ENCODE measurements around the gene GMCL1.
"Not testable (repeated sequence)": the region's sequence is repeated elsewhere in the genome, so short reads cannot be mapped to it uniquely, and the experiment has no call there.

GMCL1 gene, protein sequence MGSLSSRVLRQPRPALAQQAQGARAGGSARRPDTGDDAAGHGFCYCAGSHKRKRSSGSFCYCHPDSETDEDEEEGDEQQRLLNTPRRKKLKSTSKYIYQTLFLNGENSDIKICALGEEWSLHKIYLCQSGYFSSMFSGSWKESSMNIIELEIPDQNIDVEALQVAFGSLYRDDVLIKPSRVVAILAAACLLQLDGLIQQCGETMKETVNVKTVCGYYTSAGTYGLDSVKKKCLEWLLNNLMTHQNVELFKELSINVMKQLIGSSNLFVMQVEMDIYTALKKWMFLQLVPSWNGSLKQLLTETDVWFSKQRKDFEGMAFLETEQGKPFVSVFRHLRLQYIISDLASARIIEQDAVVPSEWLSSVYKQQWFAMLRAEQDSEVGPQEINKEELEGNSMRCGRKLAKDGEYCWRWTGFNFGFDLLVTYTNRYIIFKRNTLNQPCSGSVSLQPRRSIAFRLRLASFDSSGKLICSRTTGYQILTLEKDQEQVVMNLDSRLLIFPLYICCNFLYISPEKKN

DNA sequence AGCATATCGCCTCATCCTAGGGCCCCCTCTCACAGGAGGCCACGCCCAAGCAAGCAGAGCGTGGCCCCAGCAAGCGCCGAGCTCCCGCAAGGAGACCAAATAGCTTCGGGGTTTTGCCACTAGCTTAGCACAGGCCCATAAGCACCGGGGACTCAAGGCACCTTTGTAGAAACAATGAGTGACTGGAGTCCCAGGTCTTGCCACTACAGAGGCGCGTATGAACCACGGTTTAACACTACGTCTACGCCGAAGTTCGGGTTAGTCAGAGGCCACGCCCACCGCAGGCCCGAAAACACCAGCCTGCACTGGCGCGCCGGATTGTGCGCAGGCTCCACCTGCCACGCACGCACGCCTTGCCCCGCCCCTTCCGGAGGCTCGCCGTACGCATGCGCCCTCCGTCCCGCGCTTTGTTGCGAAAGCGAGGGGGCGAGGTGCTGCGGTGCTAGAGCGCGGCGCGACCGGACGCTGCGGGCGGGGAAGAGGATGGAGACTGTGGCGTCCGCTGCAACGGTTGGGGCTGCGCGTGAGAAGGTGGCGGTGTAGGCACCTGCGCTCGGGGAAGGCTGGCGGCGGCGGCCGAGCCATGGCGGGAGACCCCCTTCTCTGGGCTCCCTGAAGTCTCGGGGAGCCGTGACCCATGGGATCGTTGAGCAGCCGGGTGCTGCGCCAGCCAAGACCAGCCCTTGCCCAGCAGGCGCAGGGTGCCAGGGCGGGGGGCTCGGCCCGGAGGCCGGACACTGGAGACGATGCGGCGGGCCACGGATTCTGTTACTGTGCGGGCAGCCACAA is at the start of gene GMCL1:
Gene GMCL1, plus strand, starts transcription at position 405 of the 789 bp plus-strand sequence. Its CDS starts 233 bp downstream, at position 638.
- DNase-seq: peak; percentile 96

DNA sequence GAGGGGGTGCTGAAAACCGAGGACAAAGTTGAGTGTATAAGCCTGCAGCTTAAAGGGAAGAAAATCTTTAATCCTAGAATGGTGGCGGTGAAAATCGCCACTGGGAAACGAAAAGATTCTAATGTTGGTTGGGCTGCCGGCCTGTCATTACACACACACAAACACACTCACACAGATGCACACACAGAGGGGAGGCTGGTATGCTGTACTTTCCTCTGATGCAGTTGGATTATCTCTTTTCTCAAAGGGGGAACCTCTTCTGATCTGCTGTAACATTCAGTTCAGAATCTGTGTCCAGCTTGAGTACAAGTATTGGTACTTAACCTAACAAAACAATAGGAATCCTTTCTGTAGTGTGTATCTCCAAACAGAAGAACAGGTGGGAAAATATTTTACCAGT is 48.5 kb upstream of the GMCL1 start:
- no peak for DNase-seq

DNA sequence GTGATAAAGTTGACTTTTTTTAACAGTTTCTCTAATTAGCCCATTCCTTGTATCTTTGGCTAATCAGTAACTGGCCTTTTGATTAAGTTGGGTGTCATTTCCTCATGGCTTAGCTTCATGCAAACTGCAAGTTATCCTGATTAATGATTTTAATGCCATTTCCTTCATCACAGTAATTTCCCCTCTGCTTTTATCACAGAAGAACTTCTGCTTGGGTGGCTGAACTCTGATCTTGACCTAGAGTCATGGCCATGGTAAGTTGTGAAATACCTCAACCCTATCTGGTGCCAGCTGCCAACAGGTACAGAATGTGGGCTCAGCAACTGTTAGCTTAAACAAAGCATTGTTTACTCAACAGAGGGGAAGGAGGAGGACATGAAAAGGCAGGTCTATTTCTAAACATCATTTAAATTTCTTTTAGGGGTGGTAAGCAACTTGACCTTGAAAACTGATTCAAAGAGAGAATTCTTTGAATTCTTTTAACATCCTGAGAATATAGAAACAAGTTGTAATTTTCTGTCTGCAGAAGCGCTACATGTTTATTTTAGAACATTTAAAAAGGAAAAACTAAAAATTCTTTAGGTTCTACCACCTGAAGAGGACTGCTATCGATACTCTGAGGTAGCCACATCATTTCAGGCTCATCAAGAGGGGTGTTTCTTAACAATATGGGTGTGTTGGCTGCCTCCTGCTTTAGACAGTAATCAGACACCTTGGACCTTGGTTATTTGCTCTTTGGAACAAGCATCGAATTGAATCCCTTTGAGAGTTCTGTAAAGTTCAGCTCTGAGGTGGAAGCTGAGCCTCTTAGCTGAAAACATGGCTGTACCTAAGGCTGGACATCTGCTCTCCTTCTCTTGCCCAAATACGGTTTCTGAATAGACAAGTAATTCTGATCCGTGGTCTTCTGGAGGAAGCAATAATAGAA is 47.9 kb upstream of the GMCL1 start:
- DNase-seq: no peak

DNA sequence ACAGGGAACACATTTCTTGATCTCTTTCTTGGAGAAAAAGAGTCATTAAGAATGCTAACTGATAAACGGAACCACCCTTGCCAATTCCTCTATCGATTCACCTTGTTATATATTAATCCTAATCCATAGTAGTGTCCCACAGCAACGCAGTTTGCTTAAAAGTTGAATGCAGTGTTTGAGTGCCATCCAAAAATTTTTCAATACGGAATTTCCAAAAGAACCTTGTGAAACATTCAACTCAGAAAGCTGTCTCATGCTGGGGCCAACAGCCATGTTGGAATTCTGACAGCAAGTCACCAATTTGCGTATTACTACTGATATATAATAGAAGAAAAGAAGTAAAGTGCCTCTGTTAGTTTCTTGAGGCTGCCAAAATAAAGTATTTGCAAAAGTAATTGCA is 45.2 kb upstream of the GMCL1 start:
- no peak for DNase-seq

DNA sequence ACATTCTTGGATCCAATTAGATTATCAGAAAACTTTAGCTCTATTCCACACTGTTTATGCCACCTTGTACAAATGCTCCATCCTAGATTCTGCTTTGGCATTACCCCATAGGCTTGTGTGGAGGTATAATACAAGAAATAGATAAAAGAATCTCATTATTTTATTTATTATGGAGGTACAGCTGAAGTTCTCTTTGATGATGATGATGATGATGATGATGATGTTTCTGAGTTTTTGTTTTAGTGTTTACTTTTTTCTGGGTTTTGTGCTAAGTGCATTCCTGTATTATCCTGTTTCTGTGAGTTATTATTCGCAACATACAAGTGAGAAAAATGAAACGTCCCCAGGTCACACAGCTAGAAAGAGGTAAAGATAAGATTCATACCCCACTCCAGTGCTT is 44.1 kb upstream of the GMCL1 start:
- DNase-seq: no peak

DNA sequence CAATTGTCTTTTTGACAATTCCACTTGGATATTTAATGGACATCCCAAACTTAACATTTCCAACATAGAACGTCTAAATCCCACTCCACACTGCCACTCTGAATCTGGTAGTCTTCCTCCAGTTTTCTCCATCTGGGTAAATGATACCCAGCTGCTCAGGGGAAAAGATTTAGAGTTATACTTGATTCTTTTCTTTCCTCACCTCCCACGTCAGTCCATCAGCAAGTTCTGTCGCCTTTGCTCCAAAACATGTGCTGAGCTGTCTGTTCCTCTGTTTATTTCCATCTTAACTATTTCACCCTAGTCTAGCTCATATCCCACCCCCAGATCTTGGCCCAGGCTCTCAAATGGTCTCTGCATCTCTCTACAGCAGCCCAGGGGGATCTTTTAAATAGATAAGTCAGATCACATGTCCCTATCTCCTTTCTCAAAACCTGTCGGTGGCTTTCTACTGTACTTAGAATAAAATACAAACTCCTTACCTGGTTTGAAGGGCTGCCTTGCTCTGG is 43.4 kb upstream of the GMCL1 start:
- no peak for DNase-seq

DNA sequence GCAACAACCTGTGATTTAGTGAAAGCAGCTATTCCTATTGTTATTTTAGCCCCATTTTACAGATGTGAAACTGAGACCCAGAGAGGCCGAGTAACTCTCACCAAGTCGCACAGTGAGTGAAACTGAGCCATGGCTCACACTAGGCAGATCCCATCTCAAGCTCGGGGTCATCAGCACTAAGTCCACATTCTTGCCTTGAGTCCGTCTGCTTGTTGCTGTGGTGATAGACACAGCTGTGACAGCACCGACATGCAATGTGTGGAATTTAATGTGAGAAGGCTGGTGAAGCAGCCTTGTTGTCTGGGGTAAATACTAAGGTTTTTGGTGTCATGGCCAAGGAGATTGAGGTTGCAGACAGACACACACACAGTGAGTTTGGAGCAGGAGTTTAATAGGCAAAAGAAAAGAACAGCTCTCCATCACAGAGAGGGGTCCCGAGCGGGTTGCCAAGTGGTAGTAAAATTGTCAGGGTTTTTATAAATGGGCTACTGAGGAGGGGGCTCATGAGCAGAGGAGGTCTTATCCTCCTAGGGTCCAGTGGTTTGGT is 40.2 kb upstream of the GMCL1 start:
- DNase-seq: no peak

DNA sequence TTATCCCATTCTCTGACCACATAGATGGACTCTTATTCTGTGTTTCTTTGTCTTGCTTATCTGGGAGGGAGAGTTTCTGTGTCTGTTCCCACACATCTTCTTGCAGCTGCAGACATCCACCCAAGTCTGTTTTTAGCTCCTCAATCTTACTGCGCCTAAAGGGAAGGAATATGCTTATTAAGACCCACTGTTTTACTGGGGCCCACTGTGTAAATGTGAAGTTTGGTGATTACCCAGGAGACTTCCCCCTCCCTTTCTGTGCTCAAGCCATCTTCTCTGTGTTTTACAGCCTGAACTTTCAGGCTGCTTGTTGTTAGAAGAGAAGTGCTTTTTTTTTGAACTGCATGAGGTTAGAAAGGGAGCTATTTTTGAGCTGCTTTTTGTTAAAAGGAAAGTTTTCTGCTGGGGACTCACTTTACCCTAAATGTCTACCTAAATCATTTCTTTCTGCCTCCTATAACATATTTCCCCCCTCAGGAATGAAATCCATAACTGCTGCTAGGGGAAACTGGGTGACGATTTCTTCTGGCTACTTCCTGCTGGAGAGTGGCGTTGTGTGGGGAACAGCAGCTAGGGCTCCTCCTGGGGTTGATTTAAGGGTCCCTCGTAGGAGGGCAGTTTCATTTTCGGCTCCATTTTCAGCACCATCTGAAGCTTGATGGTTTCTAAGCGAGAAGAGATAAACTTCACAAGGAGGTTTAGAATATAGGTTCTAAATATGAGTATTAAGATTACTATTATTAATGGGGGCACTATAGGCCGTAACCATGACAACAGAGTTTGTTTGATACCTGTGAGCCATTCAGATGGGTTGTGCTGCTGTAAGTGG is 39.5 kb upstream of the GMCL1 start:
- DNase-seq: no peak

DNA sequence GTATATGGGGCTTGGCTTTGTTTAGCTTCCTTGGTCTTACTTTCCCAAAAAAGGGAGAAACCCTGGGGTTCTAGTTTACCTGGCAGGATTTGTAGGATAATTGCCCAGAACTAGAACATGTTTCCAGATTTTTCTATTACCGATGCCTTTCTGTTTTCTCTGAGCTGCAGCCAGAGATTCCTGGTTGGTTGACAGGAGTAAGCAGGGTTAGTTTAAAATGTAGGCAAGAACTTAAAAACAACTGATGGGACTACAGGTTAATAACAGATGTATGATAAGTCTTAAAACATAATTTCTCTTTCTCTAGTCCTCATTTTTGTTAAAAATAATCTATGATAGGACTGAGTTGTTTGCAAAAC is 38.9 kb upstream of the GMCL1 start:
- no peak for DNase-seq

DNA sequence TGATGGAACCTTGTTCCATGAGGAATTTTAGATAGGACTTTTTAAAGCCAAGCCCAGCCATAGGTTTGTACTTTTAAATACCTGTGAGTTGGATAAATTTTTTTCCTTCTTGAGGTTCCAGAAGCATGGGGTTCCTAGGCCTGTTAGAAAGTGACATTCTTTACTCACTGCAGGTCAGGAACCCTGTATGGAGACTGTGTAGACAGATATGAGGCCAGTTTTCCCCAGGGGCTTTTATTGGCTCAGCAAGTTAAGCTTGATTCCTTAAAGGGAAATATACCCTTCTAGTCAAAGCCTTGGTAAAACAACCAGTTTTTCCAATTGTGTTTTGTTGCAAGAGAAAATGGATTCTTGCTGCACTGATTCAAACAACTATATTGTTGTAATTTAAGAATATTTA is 38.4 kb upstream of the GMCL1 start:
- DNase-seq: no peak

DNA sequence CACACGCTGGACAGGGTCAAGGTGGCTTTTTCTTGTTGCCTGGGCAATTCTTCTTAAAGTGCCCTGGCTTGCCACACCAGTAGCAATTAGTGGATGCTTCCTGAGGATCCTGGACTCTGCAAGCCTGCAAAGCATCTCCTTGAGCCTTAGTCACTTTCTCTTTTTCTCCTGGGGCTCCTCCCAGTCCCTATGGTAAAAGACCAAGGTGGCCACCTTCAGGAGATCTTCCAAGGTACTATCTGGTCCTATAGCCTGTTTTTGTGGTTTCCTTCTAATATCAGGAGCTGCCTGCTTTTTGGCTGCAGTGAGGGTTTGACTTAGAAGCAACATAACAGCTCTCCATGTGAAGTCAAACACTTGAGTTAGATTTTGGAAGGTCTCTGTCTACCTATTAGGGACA is 33.3 kb upstream of the GMCL1 start:
- no peak for DNase-seq

DNA sequence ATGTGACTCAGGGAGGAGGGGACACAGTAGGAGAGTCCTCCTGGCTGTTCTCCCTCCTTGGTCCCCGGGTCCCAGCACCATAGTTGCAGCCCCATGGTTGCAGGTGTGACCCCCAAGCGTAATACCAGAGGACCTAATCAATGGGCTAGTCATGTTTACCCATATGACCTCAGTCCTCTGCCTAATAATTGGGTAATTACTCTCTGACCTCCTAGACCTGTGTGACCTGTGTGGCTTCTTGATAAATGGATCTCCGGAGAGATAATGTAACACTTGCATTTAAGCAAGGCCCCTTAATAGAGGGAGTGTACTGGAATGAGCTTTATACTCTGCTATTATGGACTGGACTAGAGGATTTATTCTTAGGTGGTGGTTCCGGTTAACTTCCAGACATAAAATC is 32.2 kb upstream of the GMCL1 start:
- DNase-seq: no peak

DNA sequence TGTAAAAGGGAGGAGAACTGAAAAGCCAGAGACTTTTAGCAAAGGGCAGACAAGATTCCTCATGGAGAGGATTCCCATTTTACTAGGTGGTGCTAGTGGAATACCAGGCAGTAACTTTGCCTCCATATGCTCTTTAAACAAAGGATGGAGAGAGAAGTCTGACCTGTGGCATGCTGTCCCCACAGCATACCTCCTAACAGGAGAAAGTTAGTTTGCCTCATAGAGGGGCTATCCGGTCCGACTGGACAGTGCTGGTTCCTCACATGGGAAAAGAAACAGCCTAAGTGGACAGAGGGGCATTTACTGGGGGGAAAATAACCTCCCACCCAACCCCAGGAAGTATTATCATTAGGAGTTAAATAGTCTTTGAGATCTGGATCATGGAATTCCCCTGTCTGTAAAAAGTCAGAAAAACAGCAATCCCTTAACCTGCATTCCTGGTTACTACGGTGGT is 31.6 kb upstream of the GMCL1 start:
- DNase-seq: no peak

DNA sequence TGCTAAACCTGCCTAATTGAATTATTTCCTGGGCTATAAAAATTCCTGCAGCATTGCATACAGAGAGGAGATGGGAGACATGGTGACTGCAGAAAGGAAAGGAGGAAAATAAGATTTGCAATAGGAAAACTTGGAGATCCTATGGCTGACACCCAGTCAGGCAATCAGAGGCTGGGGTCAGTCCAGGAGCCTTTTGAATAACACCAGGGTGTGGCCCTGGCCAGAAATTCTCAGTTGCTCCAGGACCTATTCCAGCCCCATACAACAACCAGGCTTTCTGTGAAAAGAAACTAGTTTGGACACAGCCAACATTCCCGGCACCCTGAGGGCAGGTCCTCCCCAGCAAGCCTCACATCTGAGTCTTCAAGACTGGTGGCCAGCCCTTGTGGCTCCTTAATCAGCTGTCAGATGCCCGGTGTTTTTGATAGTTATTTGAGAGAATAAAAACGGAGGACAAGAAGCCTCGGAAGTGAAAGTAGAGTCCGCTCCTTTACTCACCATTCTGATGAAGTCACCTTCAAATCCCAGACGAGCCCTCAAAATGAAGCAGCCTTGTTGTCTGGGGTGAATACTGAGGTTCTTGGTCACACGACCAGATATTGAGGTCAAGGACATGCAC is 31.1 kb upstream of the GMCL1 start:
- DNase-seq: no peak

DNA sequence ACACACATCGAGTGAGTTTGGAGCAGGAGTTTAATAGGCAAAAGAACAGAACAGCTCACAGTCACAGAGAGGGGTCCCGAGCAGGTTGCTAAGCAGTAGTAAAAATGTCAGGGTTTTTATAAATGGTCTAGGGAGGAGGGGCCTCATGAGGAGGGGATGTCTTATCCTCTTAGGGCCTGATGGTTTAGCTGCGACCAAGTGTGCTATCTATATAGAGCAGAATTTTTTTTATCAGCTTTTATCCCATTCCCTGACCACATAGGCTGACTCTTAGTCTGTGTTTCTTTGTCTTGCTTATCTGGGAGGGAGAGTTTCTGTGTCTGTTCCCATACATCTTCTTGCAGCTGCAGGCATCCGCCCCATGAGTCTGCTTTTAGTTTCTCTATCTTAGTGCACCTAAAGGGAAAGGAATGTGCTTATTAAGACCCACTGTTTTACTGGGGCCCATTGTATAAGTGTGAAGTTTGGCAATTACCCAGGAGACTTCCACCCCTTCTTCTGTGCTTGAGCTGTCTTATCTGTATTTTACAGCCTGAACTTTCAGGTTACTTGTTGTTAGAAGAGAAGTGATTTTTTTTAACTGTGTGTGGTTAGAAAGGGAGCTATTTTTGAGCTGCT is 30.4 kb upstream of the GMCL1 start:
- DNase-seq: no peak

DNA sequence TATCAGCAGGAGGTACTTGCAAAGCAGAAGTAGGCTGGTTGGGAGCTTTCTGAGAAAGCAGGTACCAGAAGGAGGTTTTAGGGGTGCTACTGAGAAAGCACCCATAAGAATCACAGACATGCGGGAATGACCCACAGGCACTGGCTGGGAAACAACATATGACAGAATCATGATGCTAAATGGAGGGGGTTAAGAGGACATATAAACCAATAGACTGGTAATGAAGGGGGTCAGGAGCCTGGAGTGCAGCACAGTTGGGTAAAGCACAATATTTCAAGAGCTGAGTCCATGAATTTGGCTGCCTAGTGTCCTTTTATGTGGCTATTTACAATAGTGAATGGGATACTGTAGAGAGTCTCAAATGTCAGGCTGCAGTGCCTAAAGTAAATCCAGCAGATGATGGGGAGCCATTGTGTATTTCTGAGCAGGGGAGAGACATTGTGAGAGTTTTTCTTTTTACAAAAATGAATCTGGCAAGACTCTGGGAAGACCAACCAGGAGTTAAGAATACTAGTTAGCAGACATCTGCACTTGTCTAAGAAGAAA is 27.6 kb upstream of the GMCL1 start:
- no peak for DNase-seq

DNA sequence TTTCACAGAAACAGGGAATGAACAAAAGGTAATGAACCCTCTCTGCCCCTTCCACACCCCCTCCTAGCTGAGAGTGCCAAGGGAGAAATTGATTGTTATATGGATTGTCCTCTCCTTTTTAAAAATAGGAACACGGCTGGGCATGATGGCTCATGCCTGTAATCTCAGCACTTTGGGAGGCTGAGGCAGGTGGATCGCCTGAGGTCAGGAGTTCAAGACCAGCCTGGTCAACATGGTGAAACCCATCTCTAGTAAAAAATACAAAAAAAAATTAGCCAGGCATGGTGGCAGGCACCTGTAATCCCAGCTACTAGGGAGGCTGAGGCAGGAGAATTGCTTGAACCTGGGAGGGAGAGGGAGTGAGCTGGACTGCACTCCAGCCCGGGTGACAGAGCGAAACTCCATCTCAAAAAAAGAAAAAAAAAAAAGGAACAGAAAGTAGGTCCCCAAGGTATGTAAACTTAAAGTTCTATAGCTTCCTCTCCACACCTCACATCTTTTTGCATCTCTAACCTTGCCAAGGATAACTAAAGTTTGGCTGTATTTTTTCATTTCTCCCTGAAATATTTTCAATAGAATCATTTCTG is 26.6 kb upstream of the GMCL1 start:
- not testable (repeated sequence) for DNase-seq

DNA sequence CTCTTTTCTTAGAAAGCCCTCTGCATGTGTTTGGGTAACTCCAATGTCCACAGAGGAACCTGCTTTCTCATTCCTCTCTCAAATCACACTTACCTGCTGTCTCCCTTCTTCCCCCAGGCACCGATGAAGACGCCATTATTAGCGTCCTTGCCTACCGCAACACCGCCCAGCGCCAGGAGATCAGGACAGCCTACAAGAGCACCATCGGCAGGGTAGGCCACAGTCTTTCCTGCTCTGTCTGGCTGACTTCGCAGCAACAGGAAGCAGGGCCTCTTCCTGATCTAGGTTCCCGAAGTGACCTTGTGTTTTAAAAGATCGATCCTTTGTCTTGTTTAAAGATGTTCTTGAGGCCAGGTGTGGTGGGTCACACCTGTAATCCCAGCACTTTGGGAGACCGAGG is 25.0 kb upstream of the GMCL1 start:
- DNase-seq: no peak

DNA sequence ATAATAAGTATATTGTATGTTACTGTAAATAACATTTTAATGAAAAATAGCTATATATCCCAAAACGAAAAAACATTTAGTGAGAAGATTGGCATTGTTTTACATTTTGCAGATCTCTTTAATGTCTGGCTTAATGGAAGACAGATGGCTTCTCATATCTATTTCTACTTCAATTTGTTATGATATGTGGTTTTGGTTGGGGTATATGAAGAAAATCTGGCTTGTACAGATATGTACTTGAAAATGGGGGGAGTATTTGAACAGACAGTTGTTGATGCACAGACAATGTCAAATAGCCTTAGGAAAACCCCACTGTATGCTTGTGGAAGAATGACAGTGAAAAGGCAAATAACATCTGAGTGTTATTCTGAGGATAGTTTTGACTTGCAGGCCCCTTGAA is 23.6 kb upstream of the GMCL1 start:
- DNase-seq: no peak
